LoVo (cell line): Measurements from ENCODE around the gene ZBTB16.

Source experiments
- DNase-seq: peaks from one replicate; pipeline ENCODE4 v3.0.0-alpha.2; 2016; ENCODE audit warnings: low spot score

The ZBTB16 gene

GRCh38 chr11:114185436-114185835, 125.9 kb downstream of the ZBTB16 start:
- no peak for DNase-seq

- no peak for DNase-seq
Observed at GRCh38 chr11:114187173-114187572, 127.7 kb downstream of the ZBTB16 start.

- no peak for DNase-seq
Observed at GRCh38 chr11:114188851-114189570, 129.5 kb downstream of the ZBTB16 start.

GRCh38 chr11:114190630-114191029, 131.1 kb downstream of the ZBTB16 start:
- no peak for DNase-seq

- DNase-seq, result no peak
Observed at GRCh38 chr11:114191893-114192292, 132.4 kb downstream of the ZBTB16 start.

- no peak for DNase-seq
Observed at GRCh38 chr11:114192841-114193389, 133.4 kb downstream of the ZBTB16 start.

GRCh38 chr11:114193730-114194679, 134.5 kb downstream of the ZBTB16 start:
- DNase-seq, result no peak

GRCh38 chr11:114194702-114195101, 135.2 kb downstream of the ZBTB16 start:
- no peak for DNase-seq

- no peak for DNase-seq
Observed at GRCh38 chr11:114195151-114195550, 135.6 kb downstream of the ZBTB16 start.

GRCh38 chr11:114195981-114196731, 136.6 kb downstream of the ZBTB16 start:
- no peak for DNase-seq

- no peak for DNase-seq
Observed at GRCh38 chr11:114196997-114197703, 137.6 kb downstream of the ZBTB16 start.

- DNase-seq, result no peak
Observed at GRCh38 chr11:114197799-114198500, 138.4 kb downstream of the ZBTB16 start.

- DNase-seq, result no peak
Observed at GRCh38 chr11:114199051-114199450, 139.5 kb downstream of the ZBTB16 start.

- no peak for DNase-seq
Observed at GRCh38 chr11:114200351-114201133, 141.0 kb downstream of the ZBTB16 start.

GRCh38 chr11:114201219-114201618, 141.7 kb downstream of the ZBTB16 start:
- DNase-seq, result no peak

GRCh38 chr11:114202011-114202609, 142.6 kb downstream of the ZBTB16 start:
- no peak for DNase-seq

- DNase-seq, result no peak
Observed at GRCh38 chr11:114207096-114207495, 147.6 kb downstream of the ZBTB16 start.

GRCh38 chr11:114208377-114208776, 148.9 kb downstream of the ZBTB16 start:
- no peak for DNase-seq

GRCh38 chr11:114209343-114209742, 149.8 kb downstream of the ZBTB16 start:
- DNase-seq, result no peak

GRCh38 chr11:114209904-114210303, 150.4 kb downstream of the ZBTB16 start:
- DNase-seq, result no peak
